HG03095 (cell line): ENCODE data around the gene ARID5B.

ENCODE experiments used
- ATAC-seq: cut with Tn5 transposase; IDR thresholded peaks from one replicate; pipeline ENCODE4 v1.9.1; 2021; ENCODE audit warnings: moderate library complexity; ENCODE audit not compliant: unreplicated experiment

The ARID5B gene

GRCh38 chr10:61887772-61888171, 13.7 kb upstream of the ARID5B start:
- ATAC-seq: no peak

GRCh38 chr10:61888744-61889143, 12.8 kb upstream of the ARID5B start:
- no peak for ATAC-seq

- ATAC-seq: no peak
These were observed 11.1 kb upstream of the ARID5B start for GRCh38 chr10:61890430-61890829.

GRCh38 chr10:61890881-61891409, 10.6 kb upstream of the ARID5B start:
- ATAC-seq: no peak

- no peak for ATAC-seq
These were observed 9.5 kb upstream of the ARID5B start for GRCh38 chr10:61891906-61892585.

- ATAC-seq: no peak
These were observed 8.5 kb upstream of the ARID5B start for GRCh38 chr10:61892961-61893360.

- no peak for ATAC-seq
These were observed 7.4 kb upstream of the ARID5B start for GRCh38 chr10:61894133-61894532.

GRCh38 chr10:61895898-61896600, 5.5 kb upstream of the ARID5B start:
- no peak for ATAC-seq

GRCh38 chr10:61896854-61897661, 4.4 kb upstream of the ARID5B start:
- peak; percentile 54 for ATAC-seq

- ATAC-seq: no peak
These were observed 3.6 kb upstream of the ARID5B start for GRCh38 chr10:61897671-61898434.

- ATAC-seq: no peak
These were observed 3.1 kb upstream of the ARID5B start for GRCh38 chr10:61898435-61898778.

- no peak for ATAC-seq
These were observed 2.4 kb upstream of the ARID5B start for GRCh38 chr10:61899069-61899531.

- ATAC-seq: no peak
These were observed 1.9 kb upstream of the ARID5B start for GRCh38 chr10:61899663-61899996.

- peak; percentile 41 for ATAC-seq
These were observed 1.3 kb upstream of the ARID5B start for GRCh38 chr10:61899997-61900828.

- ATAC-seq: no peak
These were observed 438 bp downstream of the ARID5B start for GRCh38 chr10:61901829-61902444.

- ATAC-seq: peak; percentile 0
These were observed 1.1 kb downstream of the ARID5B start for GRCh38 chr10:61902445-61903220.

GRCh38 chr10:61903221-61903927, 1.9 kb downstream of the ARID5B start:
- ATAC-seq: peak; percentile 34

GRCh38 chr10:61903928-61904344, 2.4 kb downstream of the ARID5B start:
- no peak for ATAC-seq
